ENCODE results near the gene IWS1. TPM values are rescaled to one million over a fixed set of nuclear protein-coding genes. Genes with fewer than 3 reads are reported as not detected.

Gene IWS1
- total and polyA plus RNA-seq, 10 of the 15 experiments (the other 5 are each of a cell fraction or from before 2014, with no cell fraction given): 21.9 to 68.9 (median 45.8) TPM

- TF ChIP-seq CUX1 (IDR thresholded peaks at IDR 0.05; ENCODE audit: insufficient replicate concordance, low read depth, low read length) (no peak), BACH1 (IDR thresholded peaks at IDR 0.05; ENCODE audit: borderline replicate concordance) (no peak), ASH2L (IDR thresholded peaks at IDR 0.05; ENCODE audit: borderline replicate concordance, low read depth) (no peak), SMC3 (IDR thresholded peaks at IDR 0.05; ENCODE audit: borderline replicate concordance, low read length) (no peak), PKNOX1 (IDR thresholded peaks at IDR 0.05) (no peak), IKZF2 (IDR thresholded peaks at IDR 0.05) (no peak), CREB1 (IDR thresholded peaks at IDR 0.05; ENCODE audit: low read depth) (no peak), HSF1 (IDR thresholded peaks at IDR 0.05; ENCODE audit: low read depth, low read length) (no peak)
Measured at GRCh38 chr2:127516041-127516762, 10.1 kb downstream of the IWS1 start (continued).

Measured in GM12878 (cell line).